Liver (tissue), 9 donors: ENCODE measurements around the gene CCDC116. TPM values are rescaled to one million over a fixed set of nuclear protein-coding genes. Genes with fewer than 3 reads are reported as not detected.

Experiments used
- DNase-seq: peaks from one replicate; pipeline ENCODE4 v3.0.0-alpha.2; 2017; ENCODE audit warnings: low spot score
- H3K27ac ChIP-seq, 2 donors: one replicate each; pipeline ENCODE4 v1.7.0; 2013; ENCODE audit warnings: inconsistent platforms in 2 of 2, low read length in 2 of 2, control low read depth in 1 of 2, low read depth in 1 of 2, mild to moderate bottlenecking in 1 of 2
- H3K27me3 ChIP-seq, 4 donors: one replicate each; pipeline versions ENCODE4 v1.6.1 to v1.7.0; 2013; ENCODE audit warnings: low read length in 3 of 4, inconsistent platforms in 1 of 4, mild to moderate bottlenecking in 1 of 4, moderate library complexity in 1 of 4; ENCODE audit not compliant: control insufficient read depth in 4 of 4, insufficient read depth in 4 of 4
- H3K36me3 ChIP-seq, 4 donors: one replicate each; pipeline versions ENCODE4 v1.6.1 to v1.7.0; 2013; ENCODE audit warnings: low read length in 3 of 4, mild to moderate bottlenecking in 3 of 4, low read depth in 1 of 4, moderate library complexity in 1 of 4; ENCODE audit not compliant: control insufficient read depth in 4 of 4, insufficient read depth in 3 of 4
- H3K4me1 ChIP-seq, 4 donors: one replicate each; pipeline versions ENCODE4 v1.6.1 to v1.7.0; 2013; ENCODE audit warnings: low read length in 3 of 4, mild to moderate bottlenecking in 3 of 4, moderate library complexity in 1 of 4; ENCODE audit not compliant: control insufficient read depth in 4 of 4, insufficient read depth in 4 of 4
- H3K4me3 ChIP-seq, 3 donors: one replicate each; pipeline versions ENCODE4 v1.6.1 to v1.7.0; 2013; ENCODE audit warnings: low read length in 3 of 3, control low read depth in 1 of 3, low read depth in 1 of 3, mild to moderate bottlenecking in 1 of 3
- H3K9ac ChIP-seq, 2 donors: one replicate each; pipeline ENCODE4 v1.7.0; 2013; ENCODE audit warnings: low read length in 2 of 2, mild to moderate bottlenecking in 2 of 2, moderate library complexity in 2 of 2, control low read depth in 1 of 2, low read depth in 1 of 2
- H3K9me3 ChIP-seq, 4 donors: one replicate each; pipeline versions ENCODE4 v1.6.1 to v1.7.0; 2013; ENCODE audit warnings: low read length in 3 of 4; ENCODE audit not compliant: control insufficient read depth in 4 of 4
- FOXA1 ChIP-seq: IDR thresholded peaks from 2 replicates; pipeline ENCODE4 v1.6.1; 2016; ENCODE audit warnings: antibody characterized with exemption
- FOXA2 ChIP-seq: IDR thresholded peaks from 2 replicates; pipeline ENCODE4 v1.6.1; 2016; ENCODE audit warnings: antibody characterized with exemption
- GABPA ChIP-seq, 2 donors: IDR thresholded peaks in 1 of 2; conservative IDR thresholded peaks in 1 of 2; 2 replicates each; pipeline ENCODE4 v1.6.1; 2016; ENCODE audit warnings: antibody characterized with exemption in 2 of 2, mild to moderate bottlenecking in 1 of 2, moderate library complexity in 1 of 2
- HNF4A ChIP-seq, 2 donors: conservative IDR thresholded peaks; 2 replicates each; pipeline ENCODE4 v1.6.1; 2016; ENCODE audit warnings: antibody characterized with exemption in 2 of 2, mild to moderate bottlenecking in 2 of 2
- HNF4G ChIP-seq: IDR thresholded peaks from 2 replicates; pipeline ENCODE4 v1.6.1; 2016; ENCODE audit warnings: antibody characterized with exemption
- JUND ChIP-seq, 2 donors: IDR thresholded peaks; 2 replicates each; pipeline ENCODE4 v1.6.1; 2016; ENCODE audit warnings: antibody characterized with exemption in 2 of 2
- NR2F2 ChIP-seq: IDR thresholded peaks from 2 replicates; pipeline ENCODE4 v1.6.1; 2016; ENCODE audit warnings: antibody characterized with exemption
- RAD21 ChIP-seq, 2 donors: IDR thresholded peaks; 2 replicates each; pipeline ENCODE4 v1.6.1; 2016; ENCODE audit warnings: antibody characterized with exemption in 2 of 2, mild to moderate bottlenecking in 2 of 2
- SP1 ChIP-seq: IDR thresholded peaks from 2 replicates; pipeline ENCODE4 v1.6.1; 2018; ENCODE audit warnings: antibody characterized with exemption, mild to moderate bottlenecking
- TAF1 ChIP-seq: conservative IDR thresholded peaks from 2 replicates; pipeline ENCODE4 v1.6.1; 2016; ENCODE audit warnings: antibody characterized with exemption, mild to moderate bottlenecking
- YY1 ChIP-seq: IDR thresholded peaks from 2 replicates; pipeline ENCODE4 v1.6.1; 2016; ENCODE audit warnings: antibody characterized with exemption, mild to moderate bottlenecking
- WGBS: extraction: QIAGEN DNeasy Blood & Tissue Kit; methylation state at CpG from one replicate; pipeline ENCODE4 v1.1.7; 2013; 5-methylcytosine and 5-hydroxymethylcytosine counted together
- polyA plus RNA-seq, 2 donors: library from polyadenylated mRNA; stranded (reverse) in 1 of 2; unstranded in 1 of 2; fragments of 200-250 nt in 1 of 2; fragments of >200 nt in 1 of 2; fragmentation: Nextera tagmentation in 1 of 2; extraction: Ambion mirVana in 1 of 2; gene quantifications; one replicate each; pipeline versions ENCODE4 v1.2.1 to v1.2.3, GENCODE V29; 2013 to 2015
- total RNA-seq, 2 donors: library from RNA; depleted of rRNA; stranded (reverse); fragments of >200 nt; gene quantifications; one replicate each; pipeline ENCODE4 v1.2.3, GENCODE V29; 2014
- TF ChIP-seq, protein P1 (sequence below): IDR thresholded peaks from 2 replicates; pipeline ENCODE4 v1.6.1; 2016; ENCODE audit warnings: antibody characterized with exemption, mild to moderate bottlenecking
- TF ChIP-seq, protein P2 (sequence below): fragments of 150-350 bp; IDR thresholded peaks from 2 replicates; pipeline ENCODE4 v1.5.1; 2017; ENCODE audit warnings: improper control_type of control experiment, low read depth, low read length; ENCODE audit not compliant: missing input control
- TF ChIP-seq, protein P3 (sequence below): IDR thresholded peaks from 2 replicates; pipeline ENCODE4 v1.6.1; 2016; ENCODE audit warnings: antibody characterized with exemption
- TF ChIP-seq, protein P4 (sequence below): IDR thresholded peaks from 2 replicates; pipeline ENCODE4 v1.6.1; 2016; ENCODE audit warnings: antibody characterized with exemption
- donor health status: healthy.
- donor health status: healthy.
- donor health status: healthy.
- donor health status: healthy.
- donor health status: healthy.

The CCDC116 gene
- total and polyA plus RNA-seq, 4 donors, result 0.05 to 0.08 (median 0.05) TPM; not detected in 1

DNA sequence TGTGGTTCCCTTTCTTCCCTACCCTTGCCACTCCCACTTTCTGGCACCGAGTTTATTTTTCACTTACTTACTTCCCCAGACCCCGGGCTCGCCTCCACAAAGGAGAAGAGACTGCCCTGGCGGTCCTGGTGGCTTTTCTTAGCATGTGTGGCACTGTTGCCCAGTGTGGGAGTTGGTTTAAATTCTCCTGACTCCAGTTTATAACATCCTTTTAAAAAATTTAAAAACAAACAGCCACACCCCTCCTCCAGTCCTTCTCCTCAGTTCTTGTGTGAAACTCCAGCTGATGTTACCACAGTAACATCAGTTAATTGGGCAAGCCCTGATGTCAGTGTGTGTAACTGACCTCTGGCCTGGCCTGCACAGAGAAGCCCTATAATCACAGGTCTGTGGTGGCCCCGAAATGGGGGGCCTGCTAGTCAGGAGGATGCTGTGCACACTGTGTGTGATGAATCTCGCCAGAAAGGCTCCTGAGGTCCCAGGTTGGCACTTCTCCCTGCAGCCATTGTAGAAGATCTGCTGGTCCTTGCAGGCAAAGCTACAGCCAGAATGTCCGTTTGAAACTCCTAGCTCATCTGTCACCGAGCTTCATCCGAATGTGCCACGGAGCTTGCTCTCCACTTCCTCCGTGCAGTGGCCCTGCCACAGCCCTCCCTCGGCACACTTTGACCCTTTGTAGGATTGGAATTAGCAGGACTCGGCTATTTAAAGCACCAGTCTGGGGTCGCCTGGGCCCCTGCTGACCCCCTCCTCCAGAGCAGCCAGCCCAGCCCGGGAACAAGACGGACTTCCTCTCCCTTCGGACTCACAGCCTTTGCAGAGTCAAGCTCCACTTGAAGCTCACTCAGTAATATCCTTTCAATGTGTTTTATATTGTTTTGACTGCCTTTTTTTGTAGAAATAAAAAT lies 10.3 kb upstream of the CCDC116 start (continued):
- TF ChIP-seq, protein P1, sequence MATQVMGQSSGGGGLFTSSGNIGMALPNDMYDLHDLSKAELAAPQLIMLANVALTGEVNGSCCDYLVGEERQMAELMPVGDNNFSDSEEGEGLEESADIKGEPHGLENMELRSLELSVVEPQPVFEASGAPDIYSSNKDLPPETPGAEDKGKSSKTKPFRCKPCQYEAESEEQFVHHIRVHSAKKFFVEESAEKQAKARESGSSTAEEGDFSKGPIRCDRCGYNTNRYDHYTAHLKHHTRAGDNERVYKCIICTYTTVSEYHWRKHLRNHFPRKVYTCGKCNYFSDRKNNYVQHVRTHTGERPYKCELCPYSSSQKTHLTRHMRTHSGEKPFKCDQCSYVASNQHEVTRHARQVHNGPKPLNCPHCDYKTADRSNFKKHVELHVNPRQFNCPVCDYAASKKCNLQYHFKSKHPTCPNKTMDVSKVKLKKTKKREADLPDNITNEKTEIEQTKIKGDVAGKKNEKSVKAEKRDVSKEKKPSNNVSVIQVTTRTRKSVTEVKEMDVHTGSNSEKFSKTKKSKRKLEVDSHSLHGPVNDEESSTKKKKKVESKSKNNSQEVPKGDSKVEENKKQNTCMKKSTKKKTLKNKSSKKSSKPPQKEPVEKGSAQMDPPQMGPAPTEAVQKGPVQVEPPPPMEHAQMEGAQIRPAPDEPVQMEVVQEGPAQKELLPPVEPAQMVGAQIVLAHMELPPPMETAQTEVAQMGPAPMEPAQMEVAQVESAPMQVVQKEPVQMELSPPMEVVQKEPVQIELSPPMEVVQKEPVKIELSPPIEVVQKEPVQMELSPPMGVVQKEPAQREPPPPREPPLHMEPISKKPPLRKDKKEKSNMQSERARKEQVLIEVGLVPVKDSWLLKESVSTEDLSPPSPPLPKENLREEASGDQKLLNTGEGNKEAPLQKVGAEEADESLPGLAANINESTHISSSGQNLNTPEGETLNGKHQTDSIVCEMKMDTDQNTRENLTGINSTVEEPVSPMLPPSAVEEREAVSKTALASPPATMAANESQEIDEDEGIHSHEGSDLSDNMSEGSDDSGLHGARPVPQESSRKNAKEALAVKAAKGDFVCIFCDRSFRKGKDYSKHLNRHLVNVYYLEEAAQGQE, result no peak

DNA sequence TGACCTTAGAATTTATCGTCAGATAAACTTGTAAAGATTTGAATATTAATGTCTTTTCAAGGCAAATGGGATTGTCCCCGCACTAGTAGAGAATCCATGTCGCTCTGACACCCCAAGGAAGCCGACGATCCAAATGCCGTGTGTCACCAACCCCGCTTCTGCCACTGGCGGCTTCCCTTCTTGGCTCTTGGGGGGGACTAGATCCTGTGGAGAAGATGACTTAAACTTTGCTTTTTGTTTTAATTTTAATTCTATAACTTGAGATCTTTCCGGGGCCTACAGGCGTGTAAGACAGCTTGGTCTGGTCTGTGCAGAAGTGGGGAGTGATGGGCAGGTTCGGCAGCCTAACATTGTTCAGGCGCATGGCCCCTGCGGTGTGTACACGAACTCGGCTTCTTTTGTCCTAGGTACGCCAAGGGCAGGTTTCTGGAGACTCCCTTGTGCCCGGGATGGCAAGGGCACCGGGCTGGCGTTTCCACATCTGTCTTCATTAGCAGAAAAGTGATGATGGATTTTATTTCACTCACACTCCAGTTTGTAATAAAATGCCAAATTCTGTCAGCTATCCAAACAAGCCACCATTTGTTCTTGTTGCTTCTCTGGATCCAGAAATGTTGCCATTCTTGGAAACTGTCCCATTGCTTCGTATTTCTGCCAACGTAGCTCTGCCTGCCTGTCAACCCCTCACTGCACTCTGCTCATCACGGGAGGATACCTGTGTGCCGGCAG lies 9.5 kb upstream of the CCDC116 start:
- no peak overlapping the region for H3K9ac ChIP-seq
- no peaks in the 10 kb centered on the region for H3K27me3 ChIP-seq
- DNase-seq, result no peak
- no peak overlapping the region for H3K4me3 ChIP-seq
- peaks cover 0 to 8% (median 2%) of the 10 kb centered on the region in 4 donors for H3K36me3 ChIP-seq
- TF ChIP-seq FOXA2, result no peak
- no peak for TF ChIP-seq YY1
- TF ChIP-seq, protein P2, sequence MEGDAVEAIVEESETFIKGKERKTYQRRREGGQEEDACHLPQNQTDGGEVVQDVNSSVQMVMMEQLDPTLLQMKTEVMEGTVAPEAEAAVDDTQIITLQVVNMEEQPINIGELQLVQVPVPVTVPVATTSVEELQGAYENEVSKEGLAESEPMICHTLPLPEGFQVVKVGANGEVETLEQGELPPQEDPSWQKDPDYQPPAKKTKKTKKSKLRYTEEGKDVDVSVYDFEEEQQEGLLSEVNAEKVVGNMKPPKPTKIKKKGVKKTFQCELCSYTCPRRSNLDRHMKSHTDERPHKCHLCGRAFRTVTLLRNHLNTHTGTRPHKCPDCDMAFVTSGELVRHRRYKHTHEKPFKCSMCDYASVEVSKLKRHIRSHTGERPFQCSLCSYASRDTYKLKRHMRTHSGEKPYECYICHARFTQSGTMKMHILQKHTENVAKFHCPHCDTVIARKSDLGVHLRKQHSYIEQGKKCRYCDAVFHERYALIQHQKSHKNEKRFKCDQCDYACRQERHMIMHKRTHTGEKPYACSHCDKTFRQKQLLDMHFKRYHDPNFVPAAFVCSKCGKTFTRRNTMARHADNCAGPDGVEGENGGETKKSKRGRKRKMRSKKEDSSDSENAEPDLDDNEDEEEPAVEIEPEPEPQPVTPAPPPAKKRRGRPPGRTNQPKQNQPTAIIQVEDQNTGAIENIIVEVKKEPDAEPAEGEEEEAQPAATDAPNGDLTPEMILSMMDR, result no peak
- no peak for TF ChIP-seq HNF4G
- TF ChIP-seq GABPA (IDR thresholded peaks at IDR 0.05 in 1 of 2, conservative IDR thresholded peaks at IDR 0.05 in 1 of 2), result no peak
- no peak for TF ChIP-seq JUND (IDR thresholded peaks at IDR 0.05)
- no peak for TF ChIP-seq FOXA1
- no peak for TF ChIP-seq NR2F2
- no peak for TF ChIP-seq TAF1
- TF ChIP-seq, protein P3, sequence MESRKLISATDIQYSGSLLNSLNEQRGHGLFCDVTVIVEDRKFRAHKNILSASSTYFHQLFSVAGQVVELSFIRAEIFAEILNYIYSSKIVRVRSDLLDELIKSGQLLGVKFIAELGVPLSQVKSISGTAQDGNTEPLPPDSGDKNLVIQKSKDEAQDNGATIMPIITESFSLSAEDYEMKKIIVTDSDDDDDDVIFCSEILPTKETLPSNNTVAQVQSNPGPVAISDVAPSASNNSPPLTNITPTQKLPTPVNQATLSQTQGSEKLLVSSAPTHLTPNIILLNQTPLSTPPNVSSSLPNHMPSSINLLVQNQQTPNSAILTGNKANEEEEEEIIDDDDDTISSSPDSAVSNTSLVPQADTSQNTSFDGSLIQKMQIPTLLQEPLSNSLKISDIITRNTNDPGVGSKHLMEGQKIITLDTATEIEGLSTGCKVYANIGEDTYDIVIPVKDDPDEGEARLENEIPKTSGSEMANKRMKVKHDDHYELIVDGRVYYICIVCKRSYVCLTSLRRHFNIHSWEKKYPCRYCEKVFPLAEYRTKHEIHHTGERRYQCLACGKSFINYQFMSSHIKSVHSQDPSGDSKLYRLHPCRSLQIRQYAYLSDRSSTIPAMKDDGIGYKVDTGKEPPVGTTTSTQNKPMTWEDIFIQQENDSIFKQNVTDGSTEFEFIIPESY, result no peak
- no peak for TF ChIP-seq HNF4A (conservative IDR thresholded peaks at IDR 0.05)
- no peak for TF ChIP-seq SP1
- TF ChIP-seq, protein P4, sequence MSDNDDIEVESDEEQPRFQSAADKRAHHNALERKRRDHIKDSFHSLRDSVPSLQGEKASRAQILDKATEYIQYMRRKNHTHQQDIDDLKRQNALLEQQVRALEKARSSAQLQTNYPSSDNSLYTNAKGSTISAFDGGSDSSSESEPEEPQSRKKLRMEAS, result no peak
- no peak for TF ChIP-seq RAD21 (IDR thresholded peaks at IDR 0.05)
- no peaks in the 10 kb centered on the region for H3K9me3 ChIP-seq
- no peak overlapping the region for H3K27ac ChIP-seq
- peaks cover 0 to 19% (median 15%) of the 10 kb centered on the region in 4 donors for H3K4me1 ChIP-seq
- WGBS, result 91% methylated on average over 23 of the region's 23 CpGs
